Fibroblast of pulmonary artery (primary cell): ENCODE data around the gene XKR3.

Experiments used
- DNase-seq: peaks from one replicate; pipeline ENCODE4 v3.0.0-alpha.2; 2010; ENCODE audit warnings: low read depth
- H3K4me3 ChIP-seq: replicated peaks from 2 replicates; pipeline ENCODE4 v1.5.1; 2011; ENCODE audit warnings: low read depth, mild to moderate bottlenecking, control low read depth, low read length, moderate library complexity
- TF ChIP-seq, protein P1 (sequence below): IDR thresholded peaks from 2 replicates; pipeline ENCODE4 v1.5.1; 2011; ENCODE audit warnings: mild to moderate bottlenecking, control low read depth, low read length, inconsistent platforms; ENCODE audit errors: missing control alignments

The XKR3 gene

DNA sequence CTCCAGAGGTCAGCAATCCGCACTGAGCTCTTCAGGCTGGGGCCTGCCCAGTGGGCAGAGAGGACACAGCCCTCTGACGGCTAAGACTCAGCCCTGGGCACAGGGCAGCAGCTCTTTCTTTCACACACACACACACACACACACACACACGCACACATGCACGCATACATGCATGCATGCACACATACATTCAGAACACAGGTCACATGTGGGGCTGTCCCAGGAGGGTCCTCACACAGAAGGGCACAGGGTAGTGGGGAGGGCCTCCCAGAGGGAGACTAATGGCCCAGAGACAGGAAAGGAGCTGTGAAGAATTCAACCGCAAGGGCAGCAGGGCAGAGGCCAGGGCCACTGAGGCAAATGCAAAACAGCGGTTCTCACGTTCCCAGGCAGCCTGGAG is 20.3 kb upstream of the XKR3 start:
- H3K4me3 ChIP-seq: no peak overlapping the region
- no peak for DNase-seq
- TF ChIP-seq, protein P1, sequence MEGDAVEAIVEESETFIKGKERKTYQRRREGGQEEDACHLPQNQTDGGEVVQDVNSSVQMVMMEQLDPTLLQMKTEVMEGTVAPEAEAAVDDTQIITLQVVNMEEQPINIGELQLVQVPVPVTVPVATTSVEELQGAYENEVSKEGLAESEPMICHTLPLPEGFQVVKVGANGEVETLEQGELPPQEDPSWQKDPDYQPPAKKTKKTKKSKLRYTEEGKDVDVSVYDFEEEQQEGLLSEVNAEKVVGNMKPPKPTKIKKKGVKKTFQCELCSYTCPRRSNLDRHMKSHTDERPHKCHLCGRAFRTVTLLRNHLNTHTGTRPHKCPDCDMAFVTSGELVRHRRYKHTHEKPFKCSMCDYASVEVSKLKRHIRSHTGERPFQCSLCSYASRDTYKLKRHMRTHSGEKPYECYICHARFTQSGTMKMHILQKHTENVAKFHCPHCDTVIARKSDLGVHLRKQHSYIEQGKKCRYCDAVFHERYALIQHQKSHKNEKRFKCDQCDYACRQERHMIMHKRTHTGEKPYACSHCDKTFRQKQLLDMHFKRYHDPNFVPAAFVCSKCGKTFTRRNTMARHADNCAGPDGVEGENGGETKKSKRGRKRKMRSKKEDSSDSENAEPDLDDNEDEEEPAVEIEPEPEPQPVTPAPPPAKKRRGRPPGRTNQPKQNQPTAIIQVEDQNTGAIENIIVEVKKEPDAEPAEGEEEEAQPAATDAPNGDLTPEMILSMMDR: no peak

DNA sequence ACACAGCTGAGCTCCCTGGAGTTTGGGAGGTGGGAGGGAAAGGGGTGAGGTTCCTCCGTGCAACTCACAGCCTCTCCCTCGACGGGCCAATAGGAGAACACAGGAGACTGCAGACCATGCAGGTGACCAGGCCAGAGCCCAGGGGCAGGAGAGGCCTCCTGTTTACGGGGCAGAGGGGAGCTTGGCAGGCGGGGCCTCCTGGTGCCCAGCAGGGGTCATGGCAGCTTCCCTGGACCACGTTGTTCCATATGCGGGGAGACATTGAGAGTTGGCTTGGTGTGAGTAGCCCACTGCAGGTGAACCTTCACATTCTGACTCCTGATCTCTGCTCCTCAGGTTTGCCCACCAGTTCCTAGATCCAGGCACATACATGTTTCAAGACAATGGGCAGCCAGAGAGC is 19.3 kb upstream of the XKR3 start:
- DNase-seq: no peak
- TF ChIP-seq, protein P1: no peak
- H3K4me3 ChIP-seq: no peak overlapping the region

DNA sequence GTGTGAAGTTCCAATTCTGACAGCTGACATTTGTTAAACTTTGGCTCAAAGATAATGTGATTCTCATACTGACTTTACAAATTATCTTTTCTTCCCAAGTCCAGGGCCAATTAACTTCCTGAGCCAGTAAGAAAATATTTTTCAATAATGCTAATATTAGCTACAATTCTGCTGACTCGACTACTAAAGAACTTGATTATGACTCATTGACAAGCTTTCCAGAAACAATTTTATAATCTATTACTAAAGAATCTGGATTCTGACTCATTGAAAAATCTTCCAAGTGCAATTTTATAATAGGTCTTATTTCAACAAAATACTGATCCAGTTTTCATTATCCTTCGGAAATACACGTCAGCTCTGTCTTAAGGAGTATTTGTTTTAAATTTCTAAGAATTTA is 12.9 kb upstream of the XKR3 start:
- no peak overlapping the region for H3K4me3 ChIP-seq
- no peak for DNase-seq
- TF ChIP-seq, protein P1: no peak

DNA sequence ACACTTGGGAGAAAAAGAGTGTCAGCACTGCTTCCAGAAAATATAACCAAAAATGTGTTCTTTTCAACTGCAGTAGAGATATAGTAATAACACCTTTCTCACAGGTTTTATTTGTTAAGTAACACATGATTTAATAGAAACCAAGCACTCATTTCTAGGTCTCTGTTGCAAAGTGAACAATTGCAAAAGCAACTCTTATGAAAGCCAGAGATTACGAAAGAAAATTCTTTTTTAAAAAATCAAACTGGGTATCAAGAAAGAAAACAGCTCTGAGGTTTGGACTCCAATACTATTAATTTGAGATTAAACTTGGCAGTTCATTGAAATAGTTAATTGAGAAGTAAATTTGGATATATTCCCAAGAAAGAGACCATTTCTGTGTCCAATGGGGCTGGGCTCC is 9.8 kb upstream of the XKR3 start:
- TF ChIP-seq, protein P1: no peak
- no peak overlapping the region for H3K4me3 ChIP-seq
- DNase-seq: no peak

DNA sequence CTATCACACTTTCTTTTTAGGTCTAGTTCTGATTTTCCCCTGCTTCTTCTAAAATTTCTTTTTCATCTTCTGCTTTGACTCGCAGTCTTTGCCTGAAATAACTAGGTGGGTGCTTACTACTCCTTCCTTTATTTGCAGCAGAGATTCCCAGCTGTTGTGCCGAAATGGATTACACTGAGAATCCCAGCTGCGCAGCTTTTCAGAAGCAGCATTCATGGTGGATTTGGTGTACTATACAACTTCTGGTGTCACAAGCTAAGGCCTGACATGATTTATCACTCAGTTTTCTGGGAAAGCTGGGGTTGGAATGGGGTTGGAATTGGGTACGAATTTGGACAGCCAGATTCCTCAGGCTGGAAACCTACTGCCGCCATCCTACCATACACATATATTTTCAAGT is 6.0 kb upstream of the XKR3 start:
- H3K4me3 ChIP-seq: no peak overlapping the region
- TF ChIP-seq, protein P1: no peak
- no peak for DNase-seq

DNA sequence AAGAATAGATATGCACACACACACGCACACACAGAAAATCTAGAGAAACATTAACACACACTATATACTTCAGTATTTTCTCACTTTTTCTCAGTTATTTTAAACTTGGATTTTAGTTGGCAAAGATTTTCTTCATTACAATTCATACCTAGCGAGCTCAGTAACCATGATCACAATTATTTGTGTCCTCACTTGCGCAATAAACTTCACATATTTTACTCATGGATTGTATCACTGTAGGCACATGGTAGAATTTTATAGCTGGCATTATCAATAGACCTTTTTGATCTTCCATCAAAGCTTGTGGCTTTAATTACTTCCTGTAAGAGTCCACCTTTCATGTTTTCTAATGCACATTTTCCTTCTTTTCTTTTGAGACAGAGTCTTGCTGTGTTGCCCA is 4.8 kb upstream of the XKR3 start:
- DNase-seq: no peak
- TF ChIP-seq, protein P1: no peak
- no peak overlapping the region for H3K4me3 ChIP-seq

DNA sequence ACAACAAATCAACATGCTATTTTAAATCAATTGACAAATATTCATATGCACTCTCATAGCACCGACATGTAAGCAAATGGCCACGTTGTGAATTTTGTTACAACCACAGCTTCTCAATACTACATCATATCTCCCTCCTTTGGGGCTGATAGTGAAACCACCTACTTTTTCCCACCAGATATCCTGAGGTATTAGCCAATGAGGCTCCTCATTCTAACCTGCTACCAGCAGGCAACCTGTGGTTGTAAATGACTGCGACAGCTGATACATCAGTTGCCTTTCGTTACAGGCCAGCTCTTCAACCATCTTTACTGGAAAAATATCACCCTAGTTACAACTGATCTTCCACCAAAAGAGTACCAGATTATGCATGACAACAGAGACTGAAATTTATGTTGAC is 3.7 kb upstream of the XKR3 start:
- DNase-seq: no peak
- TF ChIP-seq, protein P1: no peak

More for the DNA sequence above, 3.7 kb upstream of the XKR3 start:
- H3K4me3 ChIP-seq: no peak overlapping the region
